Ovary (tissue), 3 donors: ENCODE measurements around the gene FBLN2.

Experiments
- EP300 ChIP-seq: sonication (generic); formaldehyde crosslinking; IDR thresholded peaks from one replicate; pipeline ENCODE4 v1.6.1; 2017; ENCODE audit warnings: antibody characterized with exemption
- POLR2A ChIP-seq: fragments of 450-650 bp; IDR thresholded peaks from one replicate; pipeline ENCODE4 v1.6.1; 2017; ENCODE audit warnings: antibody characterized with exemption, mild to moderate bottlenecking, moderate library complexity
- TF ChIP-seq, protein P1 (sequence below), 3 donors: fragments of 450-650 bp in 2 of 3; fragments of 200-600 bp in 1 of 3; IDR thresholded peaks; one replicate each; pipeline versions ENCODE4 v1.5.1 to v1.8.0; 2016 to 2022; ENCODE audit warnings: antibody characterized with exemption in 3 of 3, mild to moderate bottlenecking in 1 of 3
- donor health status: DM: no; HTN: no; CAD: no.

DNA sequence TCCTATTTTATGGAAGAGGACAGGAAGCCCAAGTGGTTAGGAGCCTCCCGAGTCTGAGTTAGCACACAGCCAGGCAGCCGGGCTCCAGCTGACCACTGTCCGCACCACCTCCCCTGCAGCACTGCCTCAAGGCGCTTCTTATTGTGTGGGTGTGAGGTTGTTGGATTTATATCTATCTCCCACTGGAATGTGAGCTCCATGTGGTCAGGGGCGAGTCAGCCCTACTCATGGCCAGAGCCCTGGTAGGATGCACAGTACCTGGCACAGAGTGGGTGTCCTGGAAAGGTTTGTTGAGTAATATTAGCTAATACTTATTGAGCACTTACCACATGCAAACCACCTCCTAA lies 9.7 kb upstream of the FBLN2 start:
- TF ChIP-seq, protein P1, sequence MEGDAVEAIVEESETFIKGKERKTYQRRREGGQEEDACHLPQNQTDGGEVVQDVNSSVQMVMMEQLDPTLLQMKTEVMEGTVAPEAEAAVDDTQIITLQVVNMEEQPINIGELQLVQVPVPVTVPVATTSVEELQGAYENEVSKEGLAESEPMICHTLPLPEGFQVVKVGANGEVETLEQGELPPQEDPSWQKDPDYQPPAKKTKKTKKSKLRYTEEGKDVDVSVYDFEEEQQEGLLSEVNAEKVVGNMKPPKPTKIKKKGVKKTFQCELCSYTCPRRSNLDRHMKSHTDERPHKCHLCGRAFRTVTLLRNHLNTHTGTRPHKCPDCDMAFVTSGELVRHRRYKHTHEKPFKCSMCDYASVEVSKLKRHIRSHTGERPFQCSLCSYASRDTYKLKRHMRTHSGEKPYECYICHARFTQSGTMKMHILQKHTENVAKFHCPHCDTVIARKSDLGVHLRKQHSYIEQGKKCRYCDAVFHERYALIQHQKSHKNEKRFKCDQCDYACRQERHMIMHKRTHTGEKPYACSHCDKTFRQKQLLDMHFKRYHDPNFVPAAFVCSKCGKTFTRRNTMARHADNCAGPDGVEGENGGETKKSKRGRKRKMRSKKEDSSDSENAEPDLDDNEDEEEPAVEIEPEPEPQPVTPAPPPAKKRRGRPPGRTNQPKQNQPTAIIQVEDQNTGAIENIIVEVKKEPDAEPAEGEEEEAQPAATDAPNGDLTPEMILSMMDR (IDR thresholded peaks at IDR 0.05), result no peak
- TF ChIP-seq POLR2A (no peak), EP300 (no peak)
